Mammary epithelial cell (primary cell): ENCODE measurements around the gene TMEM132C.

Experiments
- EZH2 ChIP-seq: IDR thresholded peaks from 2 replicates; pipeline ENCODE4 v1.6.1; 2012; ENCODE audit warnings: low read length, inconsistent platforms, borderline replicate concordance
- TF ChIP-seq, protein P1 (sequence below), 2 donors: IDR thresholded peaks in 1 of 2; conservative IDR thresholded peaks in 1 of 2; 2 replicates each; pipeline ENCODE4 v1.5.1; 2011 to 2012; ENCODE audit warnings: inconsistent platforms in 2 of 2, low read length in 2 of 2, mild to moderate bottlenecking in 2 of 2, control low read depth in 1 of 2, low read depth in 1 of 2; ENCODE audit not compliant: insufficient read depth in 1 of 2; ENCODE audit errors: extremely low read depth in 1 of 2

DNA sequence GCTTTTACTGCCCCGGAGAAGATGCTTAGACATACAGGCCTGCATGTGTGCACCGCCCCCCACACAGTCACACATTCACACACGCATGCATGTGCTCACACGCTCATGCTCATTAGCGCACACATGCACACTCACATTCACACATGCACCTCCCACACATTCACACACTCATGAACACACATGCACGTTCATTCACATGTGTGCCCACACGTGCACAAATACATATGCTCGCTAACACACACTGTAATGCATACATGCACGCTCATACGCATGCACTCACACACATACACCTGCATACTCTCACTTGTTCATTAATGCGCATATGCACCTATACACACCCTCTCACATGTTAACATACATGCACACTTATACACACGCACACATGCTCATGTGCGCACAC lies 21.9 kb downstream of the TMEM132C start:
- TF ChIP-seq, protein P1, sequence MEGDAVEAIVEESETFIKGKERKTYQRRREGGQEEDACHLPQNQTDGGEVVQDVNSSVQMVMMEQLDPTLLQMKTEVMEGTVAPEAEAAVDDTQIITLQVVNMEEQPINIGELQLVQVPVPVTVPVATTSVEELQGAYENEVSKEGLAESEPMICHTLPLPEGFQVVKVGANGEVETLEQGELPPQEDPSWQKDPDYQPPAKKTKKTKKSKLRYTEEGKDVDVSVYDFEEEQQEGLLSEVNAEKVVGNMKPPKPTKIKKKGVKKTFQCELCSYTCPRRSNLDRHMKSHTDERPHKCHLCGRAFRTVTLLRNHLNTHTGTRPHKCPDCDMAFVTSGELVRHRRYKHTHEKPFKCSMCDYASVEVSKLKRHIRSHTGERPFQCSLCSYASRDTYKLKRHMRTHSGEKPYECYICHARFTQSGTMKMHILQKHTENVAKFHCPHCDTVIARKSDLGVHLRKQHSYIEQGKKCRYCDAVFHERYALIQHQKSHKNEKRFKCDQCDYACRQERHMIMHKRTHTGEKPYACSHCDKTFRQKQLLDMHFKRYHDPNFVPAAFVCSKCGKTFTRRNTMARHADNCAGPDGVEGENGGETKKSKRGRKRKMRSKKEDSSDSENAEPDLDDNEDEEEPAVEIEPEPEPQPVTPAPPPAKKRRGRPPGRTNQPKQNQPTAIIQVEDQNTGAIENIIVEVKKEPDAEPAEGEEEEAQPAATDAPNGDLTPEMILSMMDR (conservative IDR thresholded peaks at IDR 0.05 in 1 of 2, IDR thresholded peaks at IDR 0.05 in 1 of 2; ENCODE audit: extremely low read depth in 1 of 2, insufficient read depth in 1 of 2, low read depth in 1 of 2, low read length in 2 of 2) = no peak
- no peak for TF ChIP-seq EZH2
